RCC 7860 (cell line): ENCODE data around the gene ETFDH.
A peak's percentile ranks its signal among the peaks of the same experiment; 100 is the strongest.
"Not testable (repeated sequence)": the region's sequence is repeated elsewhere in the genome, so short reads cannot be mapped to it uniquely, and the experiment has no call there.

Source experiments
- DNase-seq: peaks from one replicate; pipeline ENCODE4 v3.0.0-alpha.2; 2015; ENCODE audit warnings: low spot score
- FAIRE-seq: peaks from 2 replicates; lab custom pipeline; 2012; peaks lifted over from hg19 to GRCh38; lab: Jason Lieb, UNC

Gene ETFDH

GRCh38 chr4:158671915-158672806, at the start of gene ETFDH:
Gene ETFDH (plus strand): TSS chr4:158672296. CDS start chr4:158672457, 161 bp downstream.
- DNase-seq: peak; percentile 98
- peak; percentile 87 for FAIRE-seq

GRCh38 chr4:158624889-158625478, 47.1 kb upstream of the ETFDH start:
- FAIRE-seq (no peak), DNase-seq (peak; percentile 9)

DNA sequence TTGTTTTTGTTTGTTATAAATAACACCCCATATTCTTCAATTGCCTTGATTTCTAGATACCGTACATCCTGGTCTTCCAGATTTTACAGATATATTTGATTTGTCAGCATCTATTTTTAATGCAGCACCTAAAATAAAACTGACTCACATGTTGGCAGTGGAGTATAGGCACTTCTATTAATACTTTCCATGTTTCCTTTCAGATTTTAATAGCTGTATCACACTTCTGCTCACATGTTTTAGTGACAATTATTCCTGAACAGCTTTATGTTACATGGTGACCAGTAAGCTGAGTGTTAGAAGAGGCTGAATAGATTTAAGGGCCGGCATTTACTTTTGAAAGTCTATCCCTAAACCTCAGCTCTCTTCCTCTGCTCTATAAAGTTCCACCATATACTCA, 46.6 kb upstream of the ETFDH start:
- DNase-seq (no peak), FAIRE-seq (no peak)

DNA sequence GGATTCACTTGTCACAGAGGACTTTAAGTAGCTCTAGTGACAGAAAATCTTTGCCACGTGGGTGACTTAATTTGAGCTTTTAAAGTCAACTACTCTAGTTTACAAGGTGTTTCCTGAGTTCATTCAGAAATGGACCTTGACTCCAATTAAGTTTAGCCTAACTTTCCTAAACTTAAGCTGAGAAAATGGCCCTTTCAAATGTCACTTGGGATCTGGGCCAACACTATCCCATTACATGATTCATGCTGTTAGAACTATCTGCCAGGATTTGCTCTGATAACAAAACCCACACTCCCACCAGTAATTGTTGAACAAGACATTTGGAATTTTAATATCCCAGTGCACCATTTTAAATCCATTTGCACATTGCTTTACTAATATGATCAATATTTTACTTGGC, 41.2 kb upstream of the ETFDH start:
- DNase-seq (no peak), FAIRE-seq (no peak)

GRCh38 chr4:158636619-158637018, 35.5 kb upstream of the ETFDH start:
- FAIRE-seq (no peak), DNase-seq (no peak)

DNA sequence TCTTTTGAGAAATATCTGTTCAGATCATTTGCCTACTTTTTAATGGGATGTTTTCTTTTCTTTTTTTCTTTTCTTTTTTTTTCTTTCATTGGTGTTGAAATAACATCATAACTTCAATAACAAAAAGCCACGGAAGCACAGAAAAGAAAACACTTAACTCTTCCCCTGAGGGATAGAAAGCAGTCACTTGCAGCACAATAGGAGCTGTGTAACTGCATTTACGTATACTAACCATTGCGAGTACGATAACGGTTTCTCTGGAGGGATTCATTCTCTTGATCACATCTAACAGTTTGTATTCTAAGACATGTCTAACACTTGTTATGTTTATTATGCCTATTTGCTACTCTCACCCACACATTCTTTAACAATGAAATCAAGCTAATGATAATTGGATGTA, 27.7 kb upstream of the ETFDH start:
- DNase-seq: no peak
- no peak for FAIRE-seq

- FAIRE-seq (no peak), DNase-seq (no peak)
Observed at GRCh38 chr4:158644760-158645159, 27.3 kb upstream of the ETFDH start.

GRCh38 chr4:158649111-158649680, 22.9 kb upstream of the ETFDH start:
- no peak for FAIRE-seq
- no peak for DNase-seq

GRCh38 chr4:158652920-158653319, 19.2 kb upstream of the ETFDH start:
- DNase-seq: no peak
- no peak for FAIRE-seq

DNA sequence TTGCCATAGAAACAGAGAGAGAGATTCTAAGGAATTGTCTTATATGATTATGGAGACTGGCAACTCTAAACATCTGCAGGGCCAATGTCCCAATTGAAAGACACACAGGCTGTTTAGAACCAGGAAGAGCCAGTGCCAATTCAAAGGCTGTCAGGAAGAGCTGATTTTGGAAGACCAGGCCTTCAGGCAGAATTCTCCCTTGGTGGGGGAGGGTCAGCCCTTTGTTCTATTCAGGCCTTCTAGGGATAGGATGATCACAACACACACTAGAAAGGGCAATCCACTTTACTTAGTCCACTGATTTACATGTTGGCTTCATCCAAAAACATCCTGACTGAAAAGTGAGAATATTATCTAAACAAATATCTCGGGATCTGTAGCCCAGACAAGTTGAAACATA, 15.7 kb upstream of the ETFDH start:
- FAIRE-seq (no peak), DNase-seq (no peak)

- FAIRE-seq (no peak), DNase-seq (no peak)
Observed at GRCh38 chr4:158657291-158657690, 14.8 kb upstream of the ETFDH start.

GRCh38 chr4:158663255-158663654, 8.8 kb upstream of the ETFDH start:
- not testable (repeated sequence) for FAIRE-seq, DNase-seq

- not testable (repeated sequence) for DNase-seq
Observed at GRCh38 chr4:158663707-158664625, 8.1 kb upstream of the ETFDH start.

GRCh38 chr4:158664806-158665205, 7.3 kb upstream of the ETFDH start:
- DNase-seq (no peak), FAIRE-seq (no peak)

More at GRCh38 chr4:158663707-158664625, 8.1 kb upstream of the ETFDH start:
- not testable (repeated sequence) for FAIRE-seq

- DNase-seq: no peak
- no peak for FAIRE-seq
Observed at GRCh38 chr4:158666892-158667291, 5.2 kb upstream of the ETFDH start.

DNA sequence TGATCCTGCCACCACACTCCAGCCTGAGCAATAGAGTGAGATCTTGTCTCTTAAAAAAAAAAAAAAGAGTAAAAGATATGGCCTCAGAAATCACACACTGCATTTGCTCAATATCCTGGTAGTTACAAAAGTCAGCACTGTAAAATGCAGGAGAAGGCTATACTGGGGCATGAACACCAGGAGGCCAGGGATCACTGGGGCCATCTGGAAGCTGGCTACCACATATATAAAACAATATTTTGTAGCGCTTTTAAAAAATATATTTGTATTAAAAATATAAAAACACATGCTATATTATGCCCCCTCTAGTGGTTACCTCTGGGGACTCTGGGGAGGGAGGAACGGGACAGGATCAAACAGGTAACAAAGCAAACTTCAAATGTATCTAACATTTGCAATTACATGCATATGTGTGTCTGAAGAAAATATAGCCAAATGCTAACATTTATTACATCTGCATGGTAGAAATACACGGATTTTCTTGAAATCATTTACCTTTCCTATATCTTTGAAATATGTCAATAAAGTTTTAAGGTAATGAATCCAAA, 4.4 kb upstream of the ETFDH start:
- FAIRE-seq: no peak
- no peak for DNase-seq

GRCh38 chr4:158669310-158669709, 2.8 kb upstream of the ETFDH start:
- FAIRE-seq (no peak), DNase-seq (no peak)

DNA sequence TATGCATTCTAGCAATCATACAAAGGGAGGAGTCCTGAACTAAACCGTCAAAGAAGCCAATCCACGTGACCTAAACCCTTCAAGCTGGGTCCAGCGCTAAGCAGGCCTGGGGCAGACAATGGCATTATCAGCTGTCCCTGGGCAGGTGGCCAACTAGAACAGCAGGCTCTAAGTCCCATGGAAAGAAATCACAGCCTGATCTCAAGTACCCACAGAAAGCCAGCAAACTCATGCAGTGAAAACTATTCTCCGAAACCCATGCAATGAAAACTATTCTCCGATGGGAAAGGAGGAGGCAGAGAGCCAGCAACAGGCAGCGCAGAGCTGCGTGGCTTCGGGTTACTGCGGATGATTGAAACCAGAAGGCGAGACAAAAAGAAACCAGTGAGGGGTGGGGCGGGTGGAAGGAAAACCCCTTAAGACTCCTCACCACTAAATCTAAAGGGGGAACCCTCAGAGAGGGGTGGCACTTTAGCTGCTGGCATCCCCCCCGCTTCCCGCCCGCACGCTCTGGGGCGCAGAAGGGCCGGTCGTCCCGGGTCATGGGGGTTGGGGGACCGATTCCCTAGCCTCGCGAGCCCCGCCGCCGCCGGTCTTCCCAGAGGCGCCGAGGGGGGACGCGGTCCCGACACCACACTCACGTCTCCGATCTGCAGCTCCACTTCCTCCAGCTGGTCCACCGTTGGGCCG, 976 bp upstream of the ETFDH start:
- FAIRE-seq: no peak

DNA sequence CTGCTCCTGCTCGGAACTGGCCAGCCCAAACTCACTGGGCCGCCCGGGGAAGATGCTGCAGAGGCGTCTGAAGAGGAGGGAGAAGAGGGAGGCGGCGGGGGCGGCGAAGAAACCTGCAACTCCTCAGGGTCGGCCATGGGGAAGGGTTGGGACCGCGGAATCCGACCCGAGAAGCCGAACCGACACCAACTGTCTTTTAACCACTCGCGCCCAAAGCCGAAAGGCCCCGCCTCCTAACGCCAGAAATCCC, 506 bp upstream of the ETFDH start, which contains the start of gene C4orf46:
TSS of gene C4orf46 (minus strand) at position 223 of the 250 bp plus-strand sequence. CDS start at position 137, 86 bp downstream.
- no peak for FAIRE-seq
- DNase-seq: no peak

More for the DNA sequence above, 976 bp upstream of the ETFDH start:
- peak; percentile 38 for DNase-seq

GRCh38 chr4:158673633-158674032, 1.5 kb downstream of the ETFDH start:
- no peak for DNase-seq
- no peak for FAIRE-seq
